ENCODE results near the gene ADGRB2.

Gene ADGRB2

GRCh38 chr1:31677949-31678348, 86.2 kb downstream of the ADGRB2 start:
- DNase-seq: no peak

DNA sequence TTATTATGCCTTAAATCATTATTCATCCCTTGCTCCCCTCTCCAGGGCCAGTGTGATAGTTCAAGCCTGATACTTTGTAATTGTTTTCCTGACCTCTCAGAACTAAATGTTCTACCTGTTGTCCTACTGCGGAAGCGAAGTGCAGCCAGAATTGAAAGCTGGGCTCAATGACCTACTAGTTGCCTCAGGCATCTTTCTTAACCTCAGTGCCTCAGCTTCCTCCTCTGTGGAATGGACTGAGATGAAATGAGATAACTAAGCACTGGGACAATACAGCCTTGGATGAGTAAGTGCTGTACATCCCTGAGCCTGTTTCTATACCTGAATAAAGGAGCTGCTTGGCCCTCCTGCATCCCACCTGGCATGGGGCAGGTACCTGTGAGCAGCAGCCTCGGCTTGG, 86.7 kb downstream of the ADGRB2 start:
- DNase-seq: no peak
